GM19240 (cell line): ENCODE data around the gene SENP5.
"Not testable (repeated sequence)": the region's sequence is repeated elsewhere in the genome, so short reads cannot be mapped to it uniquely, and the experiment has no call there.

Experiments used
- DNase-seq: peaks from one replicate; pipeline ENCODE4 v3.0.0; 2011; ENCODE audit warnings: low spot score; ENCODE audit not compliant: insufficient read length

Gene SENP5

GRCh38 chr3:196867507-196868296 is at the start of gene SENP5:
Gene SENP5 (plus strand): TSS chr3:196867920. CDS start chr3:196885182, 17,262 bp downstream.
- DNase-seq = peak; percentile 83

GRCh38 chr3:196821806-196822355 is 45.8 kb upstream of the SENP5 start:
- DNase-seq = no peak

- DNase-seq = not testable (repeated sequence)
These were observed 38.1 kb upstream of the SENP5 start for GRCh38 chr3:196829651-196830050.

GRCh38 chr3:196835086-196835485 is 32.6 kb upstream of the SENP5 start:
- no peak for DNase-seq

- DNase-seq = not testable (repeated sequence)
These were observed 31.1 kb upstream of the SENP5 start for GRCh38 chr3:196836626-196837025.

GRCh38 chr3:196837819-196838420 is 29.8 kb upstream of the SENP5 start:
- peak; percentile 71 for DNase-seq

GRCh38 chr3:196839351-196839750 is 28.4 kb upstream of the SENP5 start:
- not testable (repeated sequence) for DNase-seq

- no peak for DNase-seq
These were observed 24.9 kb upstream of the SENP5 start for GRCh38 chr3:196842567-196843434.

- DNase-seq = no peak
These were observed 24.1 kb upstream of the SENP5 start for GRCh38 chr3:196843435-196844110.

GRCh38 chr3:196844235-196845219 is 23.2 kb upstream of the SENP5 start:
- not testable (repeated sequence) for DNase-seq

- DNase-seq = not testable (repeated sequence)
These were observed 19.3 kb upstream of the SENP5 start for GRCh38 chr3:196848375-196848774.

GRCh38 chr3:196849180-196849741 is 18.5 kb upstream of the SENP5 start:
- DNase-seq = no peak

- DNase-seq = not testable (repeated sequence)
These were observed 4.7 kb upstream of the SENP5 start for GRCh38 chr3:196863000-196863399.

GRCh38 chr3:196867155-196867506 is 589 bp upstream of the SENP5 start:
- DNase-seq = no peak

GRCh38 chr3:196868297-196868661 is 559 bp downstream of the SENP5 start:
- DNase-seq = no peak

- no peak for DNase-seq
These were observed 4.6 kb downstream of the SENP5 start for GRCh38 chr3:196872316-196872715.

- not testable (repeated sequence) for DNase-seq
These were observed 6.9 kb downstream of the SENP5 start for GRCh38 chr3:196874511-196875094.

GRCh38 chr3:196875258-196875657 is 7.5 kb downstream of the SENP5 start:
- DNase-seq = no peak

GRCh38 chr3:196883361-196883760 is 15.6 kb downstream of the SENP5 start:
- no peak for DNase-seq
